ENCODE data around the gene DENND4C.
A peak's percentile ranks its signal among the peaks of the same experiment; 100 is the strongest.

DENND4C gene

GRCh38 chr9:19221326-19221725 lies 9.2 kb upstream of the DENND4C start:
- no peak overlapping the region for H3K27ac ChIP-seq (ENCODE audit: low read depth, low read length)
- no peak overlapping the region for H3K9ac ChIP-seq (ENCODE audit: low read length in 5 of 5)
- no peaks in the 10 kb centered on the region for H3K36me3 ChIP-seq (ENCODE audit: control insufficient read depth in 5 of 5, insufficient read depth in 5 of 5, low read length in 5 of 5)
- no peak overlapping the region for H3K4me3 ChIP-seq (ENCODE audit: low read depth in 1 of 5, low read length in 5 of 5)
- H3K4me1 ChIP-seq (ENCODE audit: control insufficient read depth in 5 of 5, insufficient read depth in 5 of 5, low read length in 5 of 5), result no peaks in the 10 kb centered on the region
- no peaks in the 10 kb centered on the region for H3K9me3 ChIP-seq (ENCODE audit: control insufficient read depth in 5 of 5, low read length in 5 of 5)
- H3K27me3 ChIP-seq (ENCODE audit: control insufficient read depth in 5 of 5, insufficient read depth in 4 of 5, low read length in 5 of 5), result no peaks in the 10 kb centered on the region

- Histone ChIP-seq H3K27ac (ENCODE audit: low read depth, low read length) (no peak overlapping the region), H3K9ac (ENCODE audit: low read length in 5 of 5) (no peak overlapping the region), H3K27me3 (ENCODE audit: control insufficient read depth in 5 of 5, insufficient read depth in 4 of 5, low read length in 5 of 5) (no peaks in the 10 kb centered on the region), H3K9me3 (ENCODE audit: control insufficient read depth in 5 of 5, low read length in 5 of 5) (no peaks in the 10 kb centered on the region), H3K4me3 (ENCODE audit: low read depth in 1 of 5, low read length in 5 of 5) (no peak overlapping the region), H3K36me3 (ENCODE audit: control insufficient read depth in 5 of 5, insufficient read depth in 5 of 5, low read length in 5 of 5) (no peaks in the 10 kb centered on the region), H3K4me1 (ENCODE audit: control insufficient read depth in 5 of 5, insufficient read depth in 5 of 5, low read length in 5 of 5) (no peaks in the 10 kb centered on the region)
Measured at GRCh38 chr9:19223724-19224123, 6.8 kb upstream of the DENND4C start.

GRCh38 chr9:19224563-19224962 lies 5.9 kb upstream of the DENND4C start:
- Histone ChIP-seq H3K9ac (ENCODE audit: low read length in 5 of 5) (no peak overlapping the region), H3K9me3 (ENCODE audit: control insufficient read depth in 5 of 5, low read length in 5 of 5) (no peaks in the 10 kb centered on the region), H3K27ac (ENCODE audit: low read depth, low read length) (no peak overlapping the region), H3K36me3 (ENCODE audit: control insufficient read depth in 5 of 5, insufficient read depth in 5 of 5, low read length in 5 of 5) (no peaks in the 10 kb centered on the region), H3K27me3 (ENCODE audit: control insufficient read depth in 5 of 5, insufficient read depth in 4 of 5, low read length in 5 of 5) (no peaks in the 10 kb centered on the region), H3K4me3 (ENCODE audit: low read depth in 1 of 5, low read length in 5 of 5) (no peak overlapping the region), H3K4me1 (ENCODE audit: control insufficient read depth in 5 of 5, insufficient read depth in 5 of 5, low read length in 5 of 5) (peaks cover 0 to 6% (median 4%) of the 10 kb centered on the region in 5 donors)

- Histone ChIP-seq H3K9ac (ENCODE audit: low read length in 5 of 5) (peak overlapping the region; percentile 72 to 92 (median 76)), H3K27ac (ENCODE audit: low read depth, low read length) (peak overlapping the region; percentile 91), H3K9me3 (ENCODE audit: control insufficient read depth in 5 of 5, low read length in 5 of 5) (no peaks in the 10 kb centered on the region), H3K4me3 (ENCODE audit: low read depth in 1 of 5, low read length in 5 of 5) (peak overlapping the region; percentile 82 to 90 (median 88)), H3K27me3 (ENCODE audit: control insufficient read depth in 5 of 5, insufficient read depth in 4 of 5, low read length in 5 of 5) (no peaks in the 10 kb centered on the region), H3K4me1 (ENCODE audit: control insufficient read depth in 5 of 5, insufficient read depth in 5 of 5, low read length in 5 of 5) (peaks cover 4 to 36% (median 33%) of the 10 kb centered on the region in 5 donors), H3K36me3 (ENCODE audit: control insufficient read depth in 5 of 5, insufficient read depth in 5 of 5, low read length in 5 of 5) (peaks cover 0 to 2% (median 0%) of the 10 kb centered on the region in 5 donors)
Measured at GRCh38 chr9:19229595-19230354, 718 bp upstream of the DENND4C start.

- Histone ChIP-seq H3K9ac (ENCODE audit: low read length in 5 of 5) (peak overlapping the region; percentile 97 to 100 (median 98)), H3K4me3 (ENCODE audit: low read depth in 1 of 5, low read length in 5 of 5) (peak overlapping the region; percentile 82 to 92 (median 89)), H3K36me3 (ENCODE audit: control insufficient read depth in 5 of 5, insufficient read depth in 5 of 5, low read length in 5 of 5) (peaks cover 0 to 2% (median 0%) of the 10 kb centered on the region in 5 donors), H3K27me3 (ENCODE audit: control insufficient read depth in 5 of 5, insufficient read depth in 4 of 5, low read length in 5 of 5) (no peaks in the 10 kb centered on the region), H3K27ac (ENCODE audit: low read depth, low read length) (peak overlapping the region; percentile 91), H3K4me1 (ENCODE audit: control insufficient read depth in 5 of 5, insufficient read depth in 5 of 5, low read length in 5 of 5) (peaks cover 4 to 36% (median 33%) of the 10 kb centered on the region in 5 donors), H3K9me3 (ENCODE audit: control insufficient read depth in 5 of 5, low read length in 5 of 5) (no peaks in the 10 kb centered on the region)
Measured at GRCh38 chr9:19231126-19231903, 822 bp downstream of the DENND4C start.

GRCh38 chr9:19231904-19232822 lies 1.7 kb downstream of the DENND4C start:
- Histone ChIP-seq H3K9me3 (ENCODE audit: control insufficient read depth in 5 of 5, low read length in 5 of 5) (no peaks in the 10 kb centered on the region), H3K4me3 (ENCODE audit: low read depth in 1 of 5, low read length in 5 of 5) (peak overlapping the region; percentile 82 to 92 (median 89)), H3K27ac (ENCODE audit: low read depth, low read length) (peak overlapping the region; percentile 91), H3K27me3 (ENCODE audit: control insufficient read depth in 5 of 5, insufficient read depth in 4 of 5, low read length in 5 of 5) (no peaks in the 10 kb centered on the region), H3K36me3 (ENCODE audit: control insufficient read depth in 5 of 5, insufficient read depth in 5 of 5, low read length in 5 of 5) (peaks cover 0 to 2% (median 0%) of the 10 kb centered on the region in 5 donors), H3K9ac (ENCODE audit: low read length in 5 of 5) (peak overlapping the region; percentile 97 to 100 (median 98)), H3K4me1 (ENCODE audit: control insufficient read depth in 5 of 5, insufficient read depth in 5 of 5, low read length in 5 of 5) (peaks cover 4 to 36% (median 33%) of the 10 kb centered on the region in 5 donors)

GRCh38 chr9:19232823-19233194 lies 2.3 kb downstream of the DENND4C start:
- peaks cover 4 to 38% (median 33%) of the 10 kb centered on the region in 5 donors for H3K4me1 ChIP-seq (ENCODE audit: control insufficient read depth in 5 of 5, insufficient read depth in 5 of 5, low read length in 5 of 5)
- peak overlapping the region in 4 of 5 donors; percentile 82 to 92 (median 90) for H3K4me3 ChIP-seq (ENCODE audit: low read depth in 1 of 5, low read length in 5 of 5)
- no peaks in the 10 kb centered on the region for H3K27me3 ChIP-seq (ENCODE audit: control insufficient read depth in 5 of 5, insufficient read depth in 4 of 5, low read length in 5 of 5)
- H3K27ac ChIP-seq (ENCODE audit: low read depth, low read length), result peak overlapping the region; percentile 91
- peaks cover 0 to 2% (median 0%) of the 10 kb centered on the region in 5 donors for H3K36me3 ChIP-seq (ENCODE audit: control insufficient read depth in 5 of 5, insufficient read depth in 5 of 5, low read length in 5 of 5)
- H3K9me3 ChIP-seq (ENCODE audit: control insufficient read depth in 5 of 5, low read length in 5 of 5), result no peaks in the 10 kb centered on the region
- H3K9ac ChIP-seq (ENCODE audit: low read length in 5 of 5), result peak overlapping the region in 4 of 5 donors; percentile 97 to 100 (median 98)

- peak overlapping the region in 1 of 5 donors; percentile 98 for H3K9ac ChIP-seq (ENCODE audit: low read length in 5 of 5)
- no peaks in the 10 kb centered on the region for H3K27me3 ChIP-seq (ENCODE audit: control insufficient read depth in 5 of 5, insufficient read depth in 4 of 5, low read length in 5 of 5)
- peaks cover 4 to 39% (median 33%) of the 10 kb centered on the region in 5 donors for H3K4me1 ChIP-seq (ENCODE audit: control insufficient read depth in 5 of 5, insufficient read depth in 5 of 5, low read length in 5 of 5)
- H3K9me3 ChIP-seq (ENCODE audit: control insufficient read depth in 5 of 5, low read length in 5 of 5), result no peaks in the 10 kb centered on the region
- H3K27ac ChIP-seq (ENCODE audit: low read depth, low read length), result peak overlapping the region; percentile 91
- peaks cover 0 to 2% (median 0%) of the 10 kb centered on the region in 5 donors for H3K36me3 ChIP-seq (ENCODE audit: control insufficient read depth in 5 of 5, insufficient read depth in 5 of 5, low read length in 5 of 5)
- peak overlapping the region in 3 of 5 donors; percentile 16 to 90 (median 82) for H3K4me3 ChIP-seq (ENCODE audit: low read depth in 1 of 5, low read length in 5 of 5)
Measured at GRCh38 chr9:19233344-19233743, 2.9 kb downstream of the DENND4C start.

GRCh38 chr9:19239955-19240354 lies 9.5 kb downstream of the DENND4C start:
- Histone ChIP-seq H3K9me3 (ENCODE audit: control insufficient read depth in 5 of 5, low read length in 5 of 5) (no peaks in the 10 kb centered on the region), H3K4me1 (ENCODE audit: control insufficient read depth in 5 of 5, insufficient read depth in 5 of 5, low read length in 5 of 5) (peaks cover 0 to 11% (median 0%) of the 10 kb centered on the region in 5 donors), H3K4me3 (ENCODE audit: low read depth in 1 of 5, low read length in 5 of 5) (no peak overlapping the region)

More at GRCh38 chr9:19239955-19240354, 9.5 kb downstream of the DENND4C start:
- no peak overlapping the region for H3K9ac ChIP-seq (ENCODE audit: low read length in 5 of 5)
- no peaks in the 10 kb centered on the region for H3K27me3 ChIP-seq (ENCODE audit: control insufficient read depth in 5 of 5, insufficient read depth in 4 of 5, low read length in 5 of 5)
- H3K27ac ChIP-seq (ENCODE audit: low read depth, low read length), result no peak overlapping the region
- H3K36me3 ChIP-seq (ENCODE audit: control insufficient read depth in 5 of 5, insufficient read depth in 5 of 5, low read length in 5 of 5), result peaks cover 3 to 12% (median 5%) of the 10 kb centered on the region in 5 donors
